Measurements from ENCODE around the gene TFCP2L1. TPM values are rescaled to one million over a fixed set of nuclear protein-coding genes. Genes with fewer than 3 reads are reported as not detected.
A peak's percentile ranks its signal among the peaks of the same experiment; 100 is the strongest.

Gene TFCP2L1
- total RNA-seq, 1 experiment from 2014 or later = 2.4 TPM

DNA sequence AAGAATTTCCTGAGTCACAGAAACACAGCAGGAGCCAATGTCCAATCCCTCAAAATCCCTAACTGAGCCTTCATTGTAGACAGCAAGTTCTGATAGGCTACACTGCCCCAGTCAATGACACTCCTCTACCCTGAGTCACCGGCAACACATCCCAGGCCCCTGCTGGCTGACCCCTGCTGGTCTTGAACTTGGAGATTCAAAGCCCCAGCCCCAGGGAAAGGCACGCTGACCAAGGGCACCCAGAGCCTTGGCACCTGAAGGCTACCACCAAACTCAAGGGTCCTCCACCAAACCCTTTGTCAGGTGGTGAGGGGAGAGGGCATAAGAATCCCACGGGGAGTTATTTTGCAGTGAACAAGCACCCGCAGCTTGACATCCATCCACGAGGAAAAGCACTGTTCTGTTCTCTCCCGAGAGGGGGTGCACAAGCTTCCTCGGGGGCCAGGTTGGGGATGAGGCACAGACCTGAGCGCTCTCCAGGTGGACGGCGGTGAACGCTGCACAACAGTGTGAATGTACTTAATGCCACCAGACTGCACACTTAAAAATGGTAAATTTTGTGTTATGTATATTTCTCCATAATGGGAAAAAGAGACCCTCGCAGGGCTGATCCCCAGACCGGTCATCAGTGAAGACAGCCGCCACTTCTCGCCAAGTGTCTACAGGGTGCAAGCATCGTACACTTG is 46.9 kb downstream of the TFCP2L1 start:
- H3K4me2 ChIP-seq (ENCODE audit: low read length) = no peak overlapping the region
- BruUV-seq (replicated peaks) = no TSS peak
- H3K27me3 ChIP-seq (ENCODE audit: low read length) = no peaks in the 10 kb centered on the region
- no peak overlapping the region for H3K9ac ChIP-seq (ENCODE audit: low read length)
- H3K36me3 ChIP-seq (ENCODE audit: low read depth, low read length) = no peaks in the 10 kb centered on the region
- ChIA-PET POLR2A (ENCODE audit: unreplicated experiment) (no interaction called here), CTCF (no interaction called here)
- H2AFZ ChIP-seq (ENCODE audit: low read length) = no peak overlapping the region
- H3K4me1 ChIP-seq (ENCODE audit: insufficient read depth, low read length) = no peaks in the 10 kb centered on the region
- intact Hi-C loops (cut with micrococcal nuclease) = no loop called here
- H3K79me2 ChIP-seq (ENCODE audit: low read length) = no peaks in the 10 kb centered on the region
- no peaks in the 10 kb centered on the region for H3K9me2 ChIP-seq (replicated peaks; ENCODE audit: low read length)
- H3F3A ChIP-seq (ENCODE audit: low read length, unreplicated experiment) = no peaks in the 10 kb centered on the region
- H3K4me3 ChIP-seq (ENCODE audit: low read length) = no peak overlapping the region
- H4K20me1 ChIP-seq (ENCODE audit: low read length) = no peaks in the 10 kb centered on the region
- DNase-seq (peak; percentile 2), ATAC-seq (no peak)
- TF ChIP-seq CTCF (conservative IDR thresholded peaks at IDR 0.05; ENCODE audit: low read depth, low read length) (no peak), EZH2phosphoT487 (IDR thresholded peaks at IDR 0.05; ENCODE audit: borderline replicate concordance, low read length) (no peak), EZH2 (IDR thresholded peaks at IDR 0.05; ENCODE audit: low read length, unreplicated experiment) (no peak)
- no peak overlapping the region for H3K27ac ChIP-seq (ENCODE audit: low read length)
- no peaks in the 10 kb centered on the region for H3K9me3 ChIP-seq (ENCODE audit: low read length)

DNA sequence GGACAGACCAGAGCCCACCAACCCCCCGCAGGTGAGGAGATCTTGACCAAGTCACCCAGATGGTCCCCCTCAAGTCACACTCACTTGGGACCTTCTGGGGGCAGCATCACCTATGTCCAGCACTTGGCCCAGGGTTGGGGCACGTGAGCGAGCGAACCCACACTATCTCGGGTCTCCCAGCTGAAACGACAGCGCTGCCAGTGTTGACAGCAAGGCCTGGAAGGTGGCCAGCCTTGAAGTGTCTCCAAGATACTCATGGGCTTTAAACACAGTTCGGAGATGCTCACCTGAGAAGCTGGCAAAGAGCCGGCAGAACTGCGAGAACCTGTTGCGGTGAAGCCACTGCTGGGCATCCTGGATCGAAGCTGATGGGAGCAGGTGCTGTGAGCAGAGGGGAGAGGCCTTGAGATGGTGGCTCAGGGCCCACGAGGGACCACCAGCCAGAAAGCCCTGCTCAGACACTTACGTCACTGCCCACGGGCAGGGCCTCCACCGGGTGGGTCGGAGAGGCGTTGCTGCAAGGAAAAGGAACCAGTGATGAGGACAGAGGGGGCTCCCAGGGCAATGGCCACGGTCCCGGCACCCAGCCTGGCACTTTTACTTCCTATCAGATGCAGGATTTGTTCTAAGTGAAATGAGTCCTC is 47.5 kb downstream of the TFCP2L1 start:
- TF ChIP-seq EZH2phosphoT487 (IDR thresholded peaks at IDR 0.05; ENCODE audit: borderline replicate concordance, low read length) (no peak), CTCF (conservative IDR thresholded peaks at IDR 0.05; ENCODE audit: low read depth, low read length) (no peak), EZH2 (IDR thresholded peaks at IDR 0.05; ENCODE audit: low read length, unreplicated experiment) (no peak)
- no peaks in the 10 kb centered on the region for H3K4me1 ChIP-seq (ENCODE audit: insufficient read depth, low read length)
- CTCF ChIA-PET = no interaction called here
- H2AFZ ChIP-seq (ENCODE audit: low read length) = no peak overlapping the region
- H3K27ac ChIP-seq (ENCODE audit: low read length) = no peak overlapping the region
- H3F3A ChIP-seq (ENCODE audit: low read length, unreplicated experiment) = no peaks in the 10 kb centered on the region
- no peak overlapping the region for H3K4me2 ChIP-seq (ENCODE audit: low read length)
- no peaks in the 10 kb centered on the region for H3K9me3 ChIP-seq (ENCODE audit: low read length)
- no peak overlapping the region for H3K9ac ChIP-seq (ENCODE audit: low read length)
- H3K9me2 ChIP-seq (replicated peaks; ENCODE audit: low read length) = no peaks in the 10 kb centered on the region
- POLR2A ChIA-PET (ENCODE audit: unreplicated experiment) = no interaction called here
- H3K79me2 ChIP-seq (ENCODE audit: low read length) = no peaks in the 10 kb centered on the region
- ATAC-seq (no peak), DNase-seq (no peak)
- no peak overlapping the region for H3K4me3 ChIP-seq (ENCODE audit: low read length)
- BruUV-seq (replicated peaks) = no TSS peak
- intact Hi-C loops (cut with micrococcal nuclease) = no loop called here
- no peaks in the 10 kb centered on the region for H3K27me3 ChIP-seq (ENCODE audit: low read length)
- H4K20me1 ChIP-seq (ENCODE audit: low read length) = no peaks in the 10 kb centered on the region
- no peaks in the 10 kb centered on the region for H3K36me3 ChIP-seq (ENCODE audit: low read depth, low read length)

- no peak for DNase-seq
- ChIA-PET CTCF (no interaction called here), POLR2A (ENCODE audit: unreplicated experiment) (no interaction called here)
- no peaks in the 10 kb centered on the region for H4K20me1 ChIP-seq (ENCODE audit: low read length)
- no peaks in the 10 kb centered on the region for H3K4me1 ChIP-seq (ENCODE audit: insufficient read depth, low read length)
- no peak overlapping the region for H3K4me2 ChIP-seq (ENCODE audit: low read length)
- intact Hi-C loops (cut with micrococcal nuclease) = no loop called here
- no peak overlapping the region for H3K27ac ChIP-seq (ENCODE audit: low read length)
- H3K9me3 ChIP-seq (ENCODE audit: low read length) = no peaks in the 10 kb centered on the region
- no peak overlapping the region for H3K9ac ChIP-seq (ENCODE audit: low read length)
- no peak for TF ChIP-seq EZH2phosphoT487 (IDR thresholded peaks at IDR 0.05; ENCODE audit: borderline replicate concordance, low read length)
- no peak for TF ChIP-seq EZH2 (IDR thresholded peaks at IDR 0.05; ENCODE audit: low read length, unreplicated experiment)
- no peaks in the 10 kb centered on the region for H3K36me3 ChIP-seq (ENCODE audit: low read depth, low read length)
- H2AFZ ChIP-seq (ENCODE audit: low read length) = no peak overlapping the region
- H3K27me3 ChIP-seq (ENCODE audit: low read length) = no peaks in the 10 kb centered on the region
- H3F3A ChIP-seq (ENCODE audit: low read length, unreplicated experiment) = no peaks in the 10 kb centered on the region
- no TSS peak for BruUV-seq (replicated peaks)
- no peaks in the 10 kb centered on the region for H3K79me2 ChIP-seq (ENCODE audit: low read length)
- H3K4me3 ChIP-seq (ENCODE audit: low read length) = no peak overlapping the region
- H3K9me2 ChIP-seq (replicated peaks; ENCODE audit: low read length) = no peaks in the 10 kb centered on the region
- no peak for ATAC-seq
Measured at GRCh38 chr2:121236650-121237180, 48.3 kb downstream of the TFCP2L1 start.
